ENCODE measurements around the gene MFAP1. TPM values are rescaled to one million over a fixed set of nuclear protein-coding genes. Genes with fewer than 3 reads are reported as not detected.
"Not testable (repeated sequence)": the region's sequence is repeated elsewhere in the genome, so short reads cannot be mapped to it uniquely, and the experiment has no call there.

The MFAP1 gene
- total and polyA plus RNA-seq, 2 experiments from 2014 or later, result 24.5 to 34.9 TPM

DNA sequence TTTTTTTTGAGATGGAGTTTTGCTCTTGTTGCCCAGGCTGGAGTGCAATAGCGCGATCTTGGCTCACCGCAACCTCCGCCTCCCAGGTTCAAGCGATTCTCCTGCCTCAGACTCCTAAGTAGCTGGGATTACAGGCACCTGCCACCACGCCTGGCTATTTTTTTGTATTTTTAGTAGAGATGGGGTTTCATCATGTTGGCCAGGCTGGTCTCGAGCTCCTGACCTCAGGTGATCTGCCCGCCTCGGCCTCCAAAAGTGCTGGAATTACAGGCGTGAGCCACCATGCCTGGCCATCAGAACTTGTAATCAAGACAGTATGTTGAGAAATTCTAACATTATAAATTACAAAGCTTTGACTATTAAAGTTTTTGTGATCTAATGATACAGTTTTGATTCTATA lies 42.1 kb upstream of the MFAP1 start:
- H3K4me1 ChIP-seq (ENCODE audit: insufficient read depth); H3K27me3 Mint-ChIP-seq (ENCODE audit: insufficient read depth, low read depth, poor library complexity); H3K27me3 ChIP-seq (ENCODE audit: insufficient read depth); DNase-seq (ENCODE audit: low spot score); ATAC-seq; H3K9me3 Mint-ChIP-seq; H3K27ac Mint-ChIP-seq; H3K9me2 ChIP-seq (ENCODE audit: insufficient read depth); H3K4me2 ChIP-seq; H3K79me2 ChIP-seq (replicated peaks; ENCODE audit: insufficient read depth); H3K4me3 Mint-ChIP-seq; H3K36me3 Mint-ChIP-seq (ENCODE audit: low read depth); H2AFZ ChIP-seq; H4K20me1 ChIP-seq (replicated peaks; ENCODE audit: insufficient read depth); H3K27ac ChIP-seq (ENCODE audit: low read depth); H3K4me3 ChIP-seq; H3K36me3 ChIP-seq (ENCODE audit: insufficient read depth); H3K4me1 Mint-ChIP-seq; H3F3A ChIP-seq (replicated peaks; ENCODE audit: low read depth): not testable (repeated sequence)

- H3K9me2 ChIP-seq (ENCODE audit: insufficient read depth), result no peaks in the 10 kb centered on the region
- no peak overlapping the region for H3K4me3 Mint-ChIP-seq
- DNase-seq (ENCODE audit: low spot score) (no peak), ATAC-seq (no peak)
- H3K79me2 ChIP-seq (replicated peaks; ENCODE audit: insufficient read depth), result no peaks in the 10 kb centered on the region
- H3K36me3 ChIP-seq (ENCODE audit: insufficient read depth), result peaks cover 5% of the 10 kb centered on the region; the same call in 1 of the 2 replicates
- no peaks in the 10 kb centered on the region for H3K4me1 ChIP-seq (ENCODE audit: insufficient read depth)
- H3K27me3 Mint-ChIP-seq (ENCODE audit: insufficient read depth, low read depth, poor library complexity), result no peaks in the 10 kb centered on the region
- no peak overlapping the region for H3K4me2 ChIP-seq
- H3K4me1 Mint-ChIP-seq, result no peaks in the 10 kb centered on the region
- H3F3A ChIP-seq (replicated peaks; ENCODE audit: low read depth), result no peaks in the 10 kb centered on the region
- no peak overlapping the region for H3K4me3 ChIP-seq
- peaks cover 6% of the 10 kb centered on the region; the same call in 2 of the 3 replicates for H3K36me3 Mint-ChIP-seq (ENCODE audit: low read depth)
- H3K27me3 ChIP-seq (ENCODE audit: insufficient read depth), result no peaks in the 10 kb centered on the region
- no peak overlapping the region for H3K27ac Mint-ChIP-seq
- no peak overlapping the region for H3K27ac ChIP-seq (ENCODE audit: low read depth)
- 0 out of 2 replicates have a peak, but pooled peaks cover 3% of the 10 kb centered on the region for H4K20me1 ChIP-seq (replicated peaks; ENCODE audit: insufficient read depth)
- no peak overlapping the region for H2AFZ ChIP-seq
- no peaks in the 10 kb centered on the region for H3K9me3 Mint-ChIP-seq
- TF ChIP-seq EZH2phosphoT487 (IDR thresholded peaks at IDR 0.05; ENCODE audit: unreplicated experiment) (no peak), CREB1 (CRISPR knock-in tag; IDR thresholded peaks at IDR 0.05; ENCODE audit: low read depth) (no peak), ZNF114 (CRISPR knock-in tag; IDR thresholded peaks at IDR 0.05) (no peak), STAT1 (IDR thresholded peaks at IDR 0.05; ENCODE audit: unreplicated experiment) (no peak), ZNF331 (CRISPR knock-in tag; IDR thresholded peaks at IDR 0.05; ENCODE audit: low read depth) (no peak), EZH2 (IDR thresholded peaks at IDR 0.05; ENCODE audit: low read depth, unreplicated experiment) (no peak)
- TF ChIP-seq, protein P1, sequence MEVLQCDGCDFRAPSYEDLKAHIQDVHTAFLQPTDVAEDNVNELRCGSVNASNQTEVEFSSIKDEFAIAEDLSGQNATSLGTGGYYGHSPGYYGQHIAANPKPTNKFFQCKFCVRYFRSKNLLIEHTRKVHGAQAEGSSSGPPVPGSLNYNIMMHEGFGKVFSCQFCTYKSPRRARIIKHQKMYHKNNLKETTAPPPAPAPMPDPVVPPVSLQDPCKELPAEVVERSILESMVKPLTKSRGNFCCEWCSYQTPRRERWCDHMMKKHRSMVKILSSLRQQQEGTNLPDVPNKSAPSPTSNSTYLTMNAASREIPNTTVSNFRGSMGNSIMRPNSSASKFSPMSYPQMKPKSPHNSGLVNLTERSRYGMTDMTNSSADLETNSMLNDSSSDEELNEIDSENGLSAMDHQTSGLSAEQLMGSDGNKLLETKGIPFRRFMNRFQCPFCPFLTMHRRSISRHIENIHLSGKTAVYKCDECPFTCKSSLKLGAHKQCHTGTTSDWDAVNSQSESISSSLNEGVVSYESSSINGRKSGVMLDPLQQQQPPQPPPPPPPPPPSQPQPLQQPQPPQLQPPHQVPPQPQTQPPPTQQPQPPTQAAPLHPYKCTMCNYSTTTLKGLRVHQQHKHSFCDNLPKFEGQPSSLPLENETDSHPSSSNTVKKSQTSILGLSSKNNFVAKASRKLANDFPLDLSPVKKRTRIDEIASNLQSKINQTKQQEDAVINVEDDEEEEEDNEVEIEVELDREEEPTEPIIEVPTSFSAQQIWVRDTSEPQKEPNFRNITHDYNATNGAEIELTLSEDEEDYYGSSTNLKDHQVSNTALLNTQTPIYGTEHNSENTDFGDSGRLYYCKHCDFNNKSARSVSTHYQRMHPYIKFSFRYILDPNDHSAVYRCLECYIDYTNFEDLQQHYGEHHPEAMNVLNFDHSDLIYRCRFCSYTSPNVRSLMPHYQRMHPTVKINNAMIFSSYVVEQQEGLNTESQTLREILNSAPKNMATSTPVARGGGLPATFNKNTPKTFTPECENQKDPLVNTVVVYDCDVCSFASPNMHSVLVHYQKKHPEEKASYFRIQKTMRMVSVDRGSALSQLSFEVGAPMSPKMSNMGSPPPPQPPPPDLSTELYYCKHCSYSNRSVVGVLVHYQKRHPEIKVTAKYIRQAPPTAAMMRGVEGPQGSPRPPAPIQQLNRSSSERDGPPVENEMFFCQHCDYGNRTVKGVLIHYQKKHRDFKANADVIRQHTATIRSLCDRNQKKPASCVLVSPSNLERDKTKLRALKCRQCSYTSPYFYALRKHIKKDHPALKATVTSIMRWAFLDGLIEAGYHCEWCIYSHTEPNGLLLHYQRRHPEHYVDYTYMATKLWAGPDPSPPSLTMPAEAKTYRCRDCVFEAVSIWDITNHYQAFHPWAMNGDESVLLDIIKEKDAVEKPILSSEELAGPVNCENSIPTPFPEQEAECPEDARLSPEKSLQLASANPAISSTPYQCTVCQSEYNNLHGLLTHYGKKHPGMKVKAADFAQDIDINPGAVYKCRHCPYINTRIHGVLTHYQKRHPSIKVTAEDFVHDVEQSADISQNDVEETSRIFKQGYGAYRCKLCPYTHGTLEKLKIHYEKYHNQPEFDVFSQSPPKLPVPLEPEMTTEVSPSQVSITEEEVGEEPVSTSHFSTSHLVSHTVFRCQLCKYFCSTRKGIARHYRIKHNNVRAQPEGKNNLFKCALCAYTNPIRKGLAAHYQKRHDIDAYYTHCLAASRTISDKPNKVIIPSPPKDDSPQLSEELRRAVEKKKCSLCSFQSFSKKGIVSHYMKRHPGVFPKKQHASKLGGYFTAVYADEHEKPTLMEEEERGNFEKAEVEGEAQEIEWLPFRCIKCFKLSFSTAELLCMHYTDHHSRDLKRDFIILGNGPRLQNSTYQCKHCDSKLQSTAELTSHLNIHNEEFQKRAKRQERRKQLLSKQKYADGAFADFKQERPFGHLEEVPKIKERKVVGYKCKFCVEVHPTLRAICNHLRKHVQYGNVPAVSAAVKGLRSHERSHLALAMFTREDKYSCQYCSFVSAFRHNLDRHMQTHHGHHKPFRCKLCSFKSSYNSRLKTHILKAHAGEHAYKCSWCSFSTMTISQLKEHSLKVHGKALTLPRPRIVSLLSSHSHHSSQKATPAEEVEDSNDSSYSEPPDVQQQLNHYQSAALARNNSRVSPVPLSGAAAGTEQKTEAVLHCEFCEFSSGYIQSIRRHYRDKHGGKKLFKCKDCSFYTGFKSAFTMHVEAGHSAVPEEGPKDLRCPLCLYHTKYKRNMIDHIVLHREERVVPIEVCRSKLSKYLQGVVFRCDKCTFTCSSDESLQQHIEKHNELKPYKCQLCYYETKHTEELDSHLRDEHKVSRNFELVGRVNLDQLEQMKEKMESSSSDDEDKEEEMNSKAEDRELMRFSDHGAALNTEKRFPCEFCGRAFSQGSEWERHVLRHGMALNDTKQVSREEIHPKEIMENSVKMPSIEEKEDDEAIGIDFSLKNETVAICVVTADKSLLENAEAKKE (CRISPR knock-in tag; IDR thresholded peaks at IDR 0.05), result no peak
- TF ChIP-seq, protein P2, sequence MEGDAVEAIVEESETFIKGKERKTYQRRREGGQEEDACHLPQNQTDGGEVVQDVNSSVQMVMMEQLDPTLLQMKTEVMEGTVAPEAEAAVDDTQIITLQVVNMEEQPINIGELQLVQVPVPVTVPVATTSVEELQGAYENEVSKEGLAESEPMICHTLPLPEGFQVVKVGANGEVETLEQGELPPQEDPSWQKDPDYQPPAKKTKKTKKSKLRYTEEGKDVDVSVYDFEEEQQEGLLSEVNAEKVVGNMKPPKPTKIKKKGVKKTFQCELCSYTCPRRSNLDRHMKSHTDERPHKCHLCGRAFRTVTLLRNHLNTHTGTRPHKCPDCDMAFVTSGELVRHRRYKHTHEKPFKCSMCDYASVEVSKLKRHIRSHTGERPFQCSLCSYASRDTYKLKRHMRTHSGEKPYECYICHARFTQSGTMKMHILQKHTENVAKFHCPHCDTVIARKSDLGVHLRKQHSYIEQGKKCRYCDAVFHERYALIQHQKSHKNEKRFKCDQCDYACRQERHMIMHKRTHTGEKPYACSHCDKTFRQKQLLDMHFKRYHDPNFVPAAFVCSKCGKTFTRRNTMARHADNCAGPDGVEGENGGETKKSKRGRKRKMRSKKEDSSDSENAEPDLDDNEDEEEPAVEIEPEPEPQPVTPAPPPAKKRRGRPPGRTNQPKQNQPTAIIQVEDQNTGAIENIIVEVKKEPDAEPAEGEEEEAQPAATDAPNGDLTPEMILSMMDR (conservative IDR thresholded peaks at IDR 0.05; ENCODE audit: low read depth in 2 of 2), result no peak
- TF ChIP-seq, protein P3, sequence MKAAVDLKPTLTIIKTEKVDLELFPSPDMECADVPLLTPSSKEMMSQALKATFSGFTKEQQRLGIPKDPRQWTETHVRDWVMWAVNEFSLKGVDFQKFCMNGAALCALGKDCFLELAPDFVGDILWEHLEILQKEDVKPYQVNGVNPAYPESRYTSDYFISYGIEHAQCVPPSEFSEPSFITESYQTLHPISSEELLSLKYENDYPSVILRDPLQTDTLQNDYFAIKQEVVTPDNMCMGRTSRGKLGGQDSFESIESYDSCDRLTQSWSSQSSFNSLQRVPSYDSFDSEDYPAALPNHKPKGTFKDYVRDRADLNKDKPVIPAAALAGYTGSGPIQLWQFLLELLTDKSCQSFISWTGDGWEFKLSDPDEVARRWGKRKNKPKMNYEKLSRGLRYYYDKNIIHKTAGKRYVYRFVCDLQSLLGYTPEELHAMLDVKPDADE (IDR thresholded peaks at IDR 0.05), result no peak
- TF ChIP-seq, protein P4, sequence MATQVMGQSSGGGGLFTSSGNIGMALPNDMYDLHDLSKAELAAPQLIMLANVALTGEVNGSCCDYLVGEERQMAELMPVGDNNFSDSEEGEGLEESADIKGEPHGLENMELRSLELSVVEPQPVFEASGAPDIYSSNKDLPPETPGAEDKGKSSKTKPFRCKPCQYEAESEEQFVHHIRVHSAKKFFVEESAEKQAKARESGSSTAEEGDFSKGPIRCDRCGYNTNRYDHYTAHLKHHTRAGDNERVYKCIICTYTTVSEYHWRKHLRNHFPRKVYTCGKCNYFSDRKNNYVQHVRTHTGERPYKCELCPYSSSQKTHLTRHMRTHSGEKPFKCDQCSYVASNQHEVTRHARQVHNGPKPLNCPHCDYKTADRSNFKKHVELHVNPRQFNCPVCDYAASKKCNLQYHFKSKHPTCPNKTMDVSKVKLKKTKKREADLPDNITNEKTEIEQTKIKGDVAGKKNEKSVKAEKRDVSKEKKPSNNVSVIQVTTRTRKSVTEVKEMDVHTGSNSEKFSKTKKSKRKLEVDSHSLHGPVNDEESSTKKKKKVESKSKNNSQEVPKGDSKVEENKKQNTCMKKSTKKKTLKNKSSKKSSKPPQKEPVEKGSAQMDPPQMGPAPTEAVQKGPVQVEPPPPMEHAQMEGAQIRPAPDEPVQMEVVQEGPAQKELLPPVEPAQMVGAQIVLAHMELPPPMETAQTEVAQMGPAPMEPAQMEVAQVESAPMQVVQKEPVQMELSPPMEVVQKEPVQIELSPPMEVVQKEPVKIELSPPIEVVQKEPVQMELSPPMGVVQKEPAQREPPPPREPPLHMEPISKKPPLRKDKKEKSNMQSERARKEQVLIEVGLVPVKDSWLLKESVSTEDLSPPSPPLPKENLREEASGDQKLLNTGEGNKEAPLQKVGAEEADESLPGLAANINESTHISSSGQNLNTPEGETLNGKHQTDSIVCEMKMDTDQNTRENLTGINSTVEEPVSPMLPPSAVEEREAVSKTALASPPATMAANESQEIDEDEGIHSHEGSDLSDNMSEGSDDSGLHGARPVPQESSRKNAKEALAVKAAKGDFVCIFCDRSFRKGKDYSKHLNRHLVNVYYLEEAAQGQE (IDR thresholded peaks at IDR 0.05; ENCODE audit: unreplicated experiment), result no peak
Observed at GRCh38 chr15:43859546-43859945, 35.1 kb upstream of the MFAP1 start.
